ENCODE results near the gene MAD2L2.

MAD2L2 gene

GRCh38 chr1:11668516-11668915 lies 12.4 kb downstream of the MAD2L2 start:
- Histone ChIP-seq H3K4me3 (ENCODE audit: low read length, poor library complexity, severe bottlenecking) (no peak overlapping the region), H3K4me1 (ENCODE audit: insufficient read depth, low read length, poor library complexity, severe bottlenecking) (no peaks in the 10 kb centered on the region), H3K36me3 (ENCODE audit: insufficient read depth, low read length) (peaks cover 15% of the 10 kb centered on the region; the same call in 1 of the 2 replicates), H3K9me3 (ENCODE audit: insufficient read depth, low read depth, low read length) (no peaks in the 10 kb centered on the region), H3F3A (ENCODE audit: low read depth) (no peaks in the 10 kb centered on the region), H3K79me2 (ENCODE audit: insufficient read depth, low read length) (no peaks in the 10 kb centered on the region), H3K4me2 (ENCODE audit: low read depth, low read length, poor library complexity, severe bottlenecking) (no peak overlapping the region), H2AFZ (ENCODE audit: low read length) (no peak overlapping the region), H3K9ac (ENCODE audit: low read depth, low read length, poor library complexity, severe bottlenecking) (no peak overlapping the region), H3K9me2 (replicated peaks; ENCODE audit: low read depth, low read length) (no peaks in the 10 kb centered on the region), H3K27me3 (ENCODE audit: insufficient read depth, low read length, poor library complexity, severe bottlenecking) (no peaks in the 10 kb centered on the region), H4K20me1 (ENCODE audit: insufficient read depth, low read length, poor library complexity, severe bottlenecking) (no peaks in the 10 kb centered on the region)
- TF ChIP-seq EZH2phosphoT487 (IDR thresholded peaks at IDR 0.05; ENCODE audit: borderline replicate concordance) (no peak), CTCF (conservative IDR thresholded peaks at IDR 0.05; ENCODE audit: low read length) (no peak)

- Histone ChIP-seq H4K20me1 (ENCODE audit: insufficient read depth, low read length, poor library complexity, severe bottlenecking) (no peaks in the 10 kb centered on the region), H3K4me2 (ENCODE audit: low read depth, low read length, poor library complexity, severe bottlenecking) (peak overlapping the region; percentile 87), H3K4me1 (ENCODE audit: insufficient read depth, low read length, poor library complexity, severe bottlenecking) (no peaks in the 10 kb centered on the region), H3K9ac (ENCODE audit: low read depth, low read length, poor library complexity, severe bottlenecking) (peak overlapping the region; percentile 61), H3K4me3 (ENCODE audit: low read length, poor library complexity, severe bottlenecking) (peak overlapping the region; percentile 69), H3K79me2 (ENCODE audit: insufficient read depth, low read length) (no peaks in the 10 kb centered on the region), H3F3A (ENCODE audit: low read depth) (no peaks in the 10 kb centered on the region), H3K9me3 (ENCODE audit: insufficient read depth, low read depth, low read length) (no peaks in the 10 kb centered on the region), H2AFZ (ENCODE audit: low read length) (peak overlapping the region; percentile 20; the same call in 1 of the 2 replicates), H3K27me3 (ENCODE audit: insufficient read depth, low read length, poor library complexity, severe bottlenecking) (no peaks in the 10 kb centered on the region), H3K36me3 (ENCODE audit: insufficient read depth, low read length) (no peaks in the 10 kb centered on the region), H3K9me2 (replicated peaks; ENCODE audit: low read depth, low read length) (no peaks in the 10 kb centered on the region)
- TF ChIP-seq CTCF (conservative IDR thresholded peaks at IDR 0.05; ENCODE audit: low read length), result no peak
- TF ChIP-seq EZH2phosphoT487 (IDR thresholded peaks at IDR 0.05; ENCODE audit: borderline replicate concordance), result no peak
Measured at GRCh38 chr1:11664336-11665065, 16.4 kb downstream of the MAD2L2 start.

GRCh38 chr1:11661103-11661502 lies 19.8 kb downstream of the MAD2L2 start:
- H3F3A ChIP-seq (ENCODE audit: low read depth), result no peaks in the 10 kb centered on the region; the same call in 1 of the 2 replicates
- peaks cover 6% of the 10 kb centered on the region for H3K4me1 ChIP-seq (ENCODE audit: insufficient read depth, low read length, poor library complexity, severe bottlenecking)
- H2AFZ ChIP-seq (ENCODE audit: low read length), result no peak overlapping the region
- TF ChIP-seq EZH2phosphoT487 (IDR thresholded peaks at IDR 0.05; ENCODE audit: borderline replicate concordance), result no peak
- no peak for TF ChIP-seq CTCF (conservative IDR thresholded peaks at IDR 0.05; ENCODE audit: low read length)
- H3K9ac ChIP-seq (ENCODE audit: low read depth, low read length, poor library complexity, severe bottlenecking), result no peak overlapping the region
- no peaks in the 10 kb centered on the region for H3K9me3 ChIP-seq (ENCODE audit: insufficient read depth, low read depth, low read length)
- no peaks in the 10 kb centered on the region for H3K79me2 ChIP-seq (ENCODE audit: insufficient read depth, low read length)
- H3K4me2 ChIP-seq (ENCODE audit: low read depth, low read length, poor library complexity, severe bottlenecking), result no peak overlapping the region
- no peaks in the 10 kb centered on the region for H4K20me1 ChIP-seq (ENCODE audit: insufficient read depth, low read length, poor library complexity, severe bottlenecking)
- no peaks in the 10 kb centered on the region for H3K27me3 ChIP-seq (ENCODE audit: insufficient read depth, low read length, poor library complexity, severe bottlenecking)
- H3K36me3 ChIP-seq (ENCODE audit: insufficient read depth, low read length), result no peaks in the 10 kb centered on the region
- no peaks in the 10 kb centered on the region for H3K9me2 ChIP-seq (replicated peaks; ENCODE audit: low read depth, low read length)
- H3K4me3 ChIP-seq (ENCODE audit: low read length, poor library complexity, severe bottlenecking), result no peak overlapping the region
